Activated CD4-positive, alpha-beta T cell treated with anti-CD3 and anti-CD28 coated beads, Interleukin-2, Interleukin-4, amounts not matched to agents 100 ng/mL and 50 ng/mL, durations not matched to agents 16 hours and 8 hours (primary cell): Measurements from ENCODE around the gene RPTOR.

ENCODE experiments used
- DNase-seq: peaks from one replicate; pipeline ENCODE4 v3.0.0-alpha.2; 2020; ENCODE audit warnings: low spot score

The RPTOR gene

GRCh38 chr17:80881306-80881705 is 336.7 kb downstream of the RPTOR start:
- no peak for DNase-seq

GRCh38 chr17:80882323-80882722 is 337.7 kb downstream of the RPTOR start:
- DNase-seq = no peak

- DNase-seq = no peak
Measured at GRCh38 chr17:80882926-80883685, 338.5 kb downstream of the RPTOR start.

GRCh38 chr17:80883831-80884735 is 339.4 kb downstream of the RPTOR start:
- DNase-seq = no peak

- DNase-seq = no peak
Measured at GRCh38 chr17:80884811-80885210, 340.2 kb downstream of the RPTOR start.

GRCh38 chr17:80885947-80886582 is 341.4 kb downstream of the RPTOR start:
- DNase-seq = no peak

- DNase-seq = no peak
Measured at GRCh38 chr17:80886641-80887573, 342.3 kb downstream of the RPTOR start.

- DNase-seq = no peak
Measured at GRCh38 chr17:80887639-80888175, 343.1 kb downstream of the RPTOR start.

GRCh38 chr17:80888276-80889160 is 343.9 kb downstream of the RPTOR start:
- no peak for DNase-seq

GRCh38 chr17:80889231-80890195 is 344.9 kb downstream of the RPTOR start:
- no peak for DNase-seq

- DNase-seq = no peak
Measured at GRCh38 chr17:80890196-80890920, 345.7 kb downstream of the RPTOR start.

- no peak for DNase-seq
Measured at GRCh38 chr17:80890921-80891396, 346.3 kb downstream of the RPTOR start.

GRCh38 chr17:80891397-80892018 is 346.9 kb downstream of the RPTOR start:
- DNase-seq = peak; percentile 94

GRCh38 chr17:80892019-80892855 is 347.6 kb downstream of the RPTOR start:
- DNase-seq = peak; percentile 97

GRCh38 chr17:80892900-80893603 is 348.4 kb downstream of the RPTOR start:
- DNase-seq = peak; percentile 76
